Measurements from ENCODE around the gene STXBP5.

DNA sequence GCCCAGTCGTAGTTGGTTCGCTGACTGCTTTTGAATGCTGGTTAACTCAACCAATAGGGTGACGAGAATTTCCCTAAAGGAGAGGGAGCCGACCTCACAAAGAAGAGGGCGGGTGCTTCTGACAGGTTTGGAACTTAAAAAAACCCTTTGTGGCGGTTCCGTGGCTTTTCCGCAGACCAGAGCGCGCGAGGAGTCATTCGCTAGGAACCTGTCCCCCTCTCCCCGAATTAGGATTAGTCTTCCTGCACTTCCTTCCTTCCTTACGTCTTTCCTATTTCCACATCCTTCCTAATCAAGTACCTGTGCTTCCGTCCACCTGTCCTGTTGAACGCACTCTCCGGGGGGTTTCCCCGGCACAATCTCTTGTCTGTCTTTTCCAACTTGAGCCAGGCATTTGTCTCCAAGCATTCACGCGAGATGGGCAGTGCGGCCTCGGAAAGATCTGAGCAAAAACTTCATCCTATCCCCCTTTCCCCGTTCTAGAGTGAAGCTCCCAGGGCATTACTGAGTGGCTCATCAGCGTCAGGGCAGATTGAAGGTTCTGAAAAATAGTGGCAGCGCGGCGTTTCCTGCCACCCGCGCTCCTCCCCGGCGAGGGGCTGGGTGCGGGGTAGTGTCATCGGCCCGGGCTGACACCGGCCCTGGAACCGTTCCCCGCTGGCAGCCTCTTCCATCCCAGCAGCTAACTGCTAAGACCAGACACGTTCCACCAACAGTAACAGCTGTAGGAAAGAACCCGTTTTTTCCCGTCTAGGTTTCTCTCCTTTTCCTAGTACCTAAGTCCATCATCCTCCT lies 1.5 kb upstream of the STXBP5 start:
- TF ChIP-seq GABPA (tag; conservative IDR thresholded peaks at IDR 0.05; ENCODE audit: low read depth) (peak; percentile 79), CEBPB (tag; IDR thresholded peaks at IDR 0.05) (no peak), JUND (IDR thresholded peaks at IDR 0.05; ENCODE audit: borderline replicate concordance, low read depth, low read length) (peak; percentile 53; the same call in 1 of the 2 replicates), JUND (tag; IDR thresholded peaks at IDR 0.05; ENCODE audit: borderline replicate concordance, low read depth, low read length) (no peak; the same call in 2 of the 3 replicates), EP300 (IDR thresholded peaks at IDR 0.05; ENCODE audit: low read length) (no peak; the same call in 1 of the 2 replicates), NFRKB (IDR thresholded peaks at IDR 0.05; ENCODE audit: low read depth) (peak; percentile 79), SIN3A (IDR thresholded peaks at IDR 0.05; ENCODE audit: borderline replicate concordance in 2 of 2, control insufficient read depth in 1 of 2, low read depth in 2 of 2, low read length in 2 of 2) (peak in 1 of 2 experiments; percentile 84; a peak in 2 of 4 replicates), HMG20B (CRISPR knock-in tag; IDR thresholded peaks at IDR 0.05) (peak; percentile 92), EZH2 (IDR thresholded peaks at IDR 0.05; ENCODE audit: borderline replicate concordance, low read depth, low read length) (no peak)
- TF ChIP-seq, protein P1, sequence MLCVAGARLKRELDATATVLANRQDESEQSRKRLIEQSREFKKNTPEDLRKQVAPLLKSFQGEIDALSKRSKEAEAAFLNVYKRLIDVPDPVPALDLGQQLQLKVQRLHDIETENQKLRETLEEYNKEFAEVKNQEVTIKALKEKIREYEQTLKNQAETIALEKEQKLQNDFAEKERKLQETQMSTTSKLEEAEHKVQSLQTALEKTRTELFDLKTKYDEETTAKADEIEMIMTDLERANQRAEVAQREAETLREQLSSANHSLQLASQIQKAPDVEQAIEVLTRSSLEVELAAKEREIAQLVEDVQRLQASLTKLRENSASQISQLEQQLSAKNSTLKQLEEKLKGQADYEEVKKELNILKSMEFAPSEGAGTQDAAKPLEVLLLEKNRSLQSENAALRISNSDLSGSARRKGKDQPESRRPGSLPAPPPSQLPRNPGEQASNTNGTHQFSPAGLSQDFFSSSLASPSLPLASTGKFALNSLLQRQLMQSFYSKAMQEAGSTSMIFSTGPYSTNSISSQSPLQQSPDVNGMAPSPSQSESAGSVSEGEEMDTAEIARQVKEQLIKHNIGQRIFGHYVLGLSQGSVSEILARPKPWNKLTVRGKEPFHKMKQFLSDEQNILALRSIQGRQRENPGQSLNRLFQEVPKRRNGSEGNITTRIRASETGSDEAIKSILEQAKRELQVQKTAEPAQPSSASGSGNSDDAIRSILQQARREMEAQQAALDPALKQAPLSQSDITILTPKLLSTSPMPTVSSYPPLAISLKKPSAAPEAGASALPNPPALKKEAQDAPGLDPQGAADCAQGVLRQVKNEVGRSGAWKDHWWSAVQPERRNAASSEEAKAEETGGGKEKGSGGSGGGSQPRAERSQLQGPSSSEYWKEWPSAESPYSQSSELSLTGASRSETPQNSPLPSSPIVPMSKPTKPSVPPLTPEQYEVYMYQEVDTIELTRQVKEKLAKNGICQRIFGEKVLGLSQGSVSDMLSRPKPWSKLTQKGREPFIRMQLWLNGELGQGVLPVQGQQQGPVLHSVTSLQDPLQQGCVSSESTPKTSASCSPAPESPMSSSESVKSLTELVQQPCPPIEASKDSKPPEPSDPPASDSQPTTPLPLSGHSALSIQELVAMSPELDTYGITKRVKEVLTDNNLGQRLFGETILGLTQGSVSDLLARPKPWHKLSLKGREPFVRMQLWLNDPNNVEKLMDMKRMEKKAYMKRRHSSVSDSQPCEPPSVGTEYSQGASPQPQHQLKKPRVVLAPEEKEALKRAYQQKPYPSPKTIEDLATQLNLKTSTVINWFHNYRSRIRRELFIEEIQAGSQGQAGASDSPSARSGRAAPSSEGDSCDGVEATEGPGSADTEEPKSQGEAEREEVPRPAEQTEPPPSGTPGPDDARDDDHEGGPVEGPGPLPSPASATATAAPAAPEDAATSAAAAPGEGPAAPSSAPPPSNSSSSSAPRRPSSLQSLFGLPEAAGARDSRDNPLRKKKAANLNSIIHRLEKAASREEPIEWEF (CRISPR knock-in tag; IDR thresholded peaks at IDR 0.05): no peak
- TF ChIP-seq, protein P2, sequence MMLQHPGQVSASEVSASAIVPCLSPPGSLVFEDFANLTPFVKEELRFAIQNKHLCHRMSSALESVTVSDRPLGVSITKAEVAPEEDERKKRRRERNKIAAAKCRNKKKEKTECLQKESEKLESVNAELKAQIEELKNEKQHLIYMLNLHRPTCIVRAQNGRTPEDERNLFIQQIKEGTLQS (IDR thresholded peaks at IDR 0.05): no peak
- TF ChIP-seq, protein P2 (CRISPR knock-in tag; conservative IDR thresholded peaks at IDR 0.05): no peak
- TF ChIP-seq, protein P3, sequence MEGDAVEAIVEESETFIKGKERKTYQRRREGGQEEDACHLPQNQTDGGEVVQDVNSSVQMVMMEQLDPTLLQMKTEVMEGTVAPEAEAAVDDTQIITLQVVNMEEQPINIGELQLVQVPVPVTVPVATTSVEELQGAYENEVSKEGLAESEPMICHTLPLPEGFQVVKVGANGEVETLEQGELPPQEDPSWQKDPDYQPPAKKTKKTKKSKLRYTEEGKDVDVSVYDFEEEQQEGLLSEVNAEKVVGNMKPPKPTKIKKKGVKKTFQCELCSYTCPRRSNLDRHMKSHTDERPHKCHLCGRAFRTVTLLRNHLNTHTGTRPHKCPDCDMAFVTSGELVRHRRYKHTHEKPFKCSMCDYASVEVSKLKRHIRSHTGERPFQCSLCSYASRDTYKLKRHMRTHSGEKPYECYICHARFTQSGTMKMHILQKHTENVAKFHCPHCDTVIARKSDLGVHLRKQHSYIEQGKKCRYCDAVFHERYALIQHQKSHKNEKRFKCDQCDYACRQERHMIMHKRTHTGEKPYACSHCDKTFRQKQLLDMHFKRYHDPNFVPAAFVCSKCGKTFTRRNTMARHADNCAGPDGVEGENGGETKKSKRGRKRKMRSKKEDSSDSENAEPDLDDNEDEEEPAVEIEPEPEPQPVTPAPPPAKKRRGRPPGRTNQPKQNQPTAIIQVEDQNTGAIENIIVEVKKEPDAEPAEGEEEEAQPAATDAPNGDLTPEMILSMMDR (IDR thresholded peaks at IDR 0.05 in 2 of 3, conservative IDR thresholded peaks at IDR 0.05 in 1 of 3; ENCODE audit: insufficient read depth in 2 of 3, low read depth in 1 of 3, low read length in 3 of 3): no peak

Measured in K562 (cell line).